Right lung (tissue), 5 donors: Measurements from ENCODE around the gene TTC39B. TPM values are rescaled to one million over a fixed set of nuclear protein-coding genes. Genes with fewer than 3 reads are reported as not detected.
A peak's percentile ranks its signal among the peaks of the same experiment; 100 is the strongest.

Source experiments
- DNase-seq, 2 donors: peaks; one replicate each; pipeline ENCODE4 v3.0.0-alpha.2; 2013
- polyA plus RNA-seq, 5 donors: library from polyadenylated mRNA; unstranded; fragments of 120-200 nt; gene quantifications; one replicate each; pipeline versions ENCODE4 v1.2.1 to v1.2.3, GENCODE V29; 2013; ENCODE audit warnings: inconsistent platforms in 1 of 5, low replicate concordance in 1 of 5; ENCODE audit not compliant: insufficient read length in 5 of 5, insufficient read depth in 1 of 5

The TTC39B gene
- polyA plus RNA-seq, 5 donors: 6.9 to 13.0 (median 12.3) TPM

DNA sequence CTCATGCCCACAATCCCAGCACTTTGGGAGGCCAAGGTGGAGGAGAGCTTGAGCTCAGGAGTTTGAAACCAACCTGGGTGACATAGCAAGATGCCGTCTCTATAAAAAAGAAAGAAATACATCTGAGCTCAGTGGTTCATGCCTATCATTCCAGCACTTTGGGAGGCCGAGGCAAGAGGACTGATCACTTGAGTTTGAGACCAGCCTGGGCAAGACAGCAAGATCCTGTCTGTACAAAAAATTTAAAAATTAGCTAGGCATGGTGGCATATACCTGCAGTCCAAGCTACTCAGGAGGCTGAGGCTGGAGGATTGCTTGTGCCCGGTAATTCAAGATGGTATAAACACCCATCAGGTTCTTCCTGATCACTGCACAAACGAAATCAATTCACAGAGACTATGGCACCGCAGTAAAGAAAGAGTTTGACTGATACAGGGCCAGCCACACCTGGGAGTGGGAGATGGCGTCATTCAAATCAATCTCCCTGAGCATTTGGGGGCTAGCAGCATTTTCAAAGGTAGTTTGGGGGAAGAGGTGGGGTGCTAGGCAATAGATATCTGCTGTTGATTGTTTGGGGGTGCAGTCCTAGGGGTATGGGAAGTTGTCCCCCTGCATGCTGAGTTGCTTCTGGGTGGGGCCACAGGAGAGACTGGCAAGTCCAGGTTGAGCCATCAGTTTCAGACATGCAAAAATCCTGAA lies 169.2 kb downstream of the TTC39B start:
- no peak for DNase-seq

DNA sequence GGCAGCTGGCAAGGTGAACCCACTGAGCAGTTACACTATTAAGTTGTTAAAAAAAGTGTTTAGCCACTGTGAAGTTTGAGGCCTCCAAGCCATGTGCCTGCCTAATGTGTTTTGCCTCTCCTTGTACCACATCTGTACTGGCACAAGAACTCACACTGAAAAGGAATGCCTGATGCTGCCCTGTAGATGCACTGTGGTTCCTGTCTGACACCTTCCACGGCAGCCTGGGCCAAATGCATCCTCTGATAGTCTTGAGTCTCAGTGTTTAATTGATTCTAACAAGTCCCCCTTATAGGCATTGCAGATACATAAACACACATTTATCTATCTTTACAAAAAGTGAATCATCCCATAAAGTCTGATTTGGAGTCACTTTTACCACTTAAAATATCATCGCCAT lies 169.9 kb downstream of the TTC39B start:
- DNase-seq: no peak

DNA sequence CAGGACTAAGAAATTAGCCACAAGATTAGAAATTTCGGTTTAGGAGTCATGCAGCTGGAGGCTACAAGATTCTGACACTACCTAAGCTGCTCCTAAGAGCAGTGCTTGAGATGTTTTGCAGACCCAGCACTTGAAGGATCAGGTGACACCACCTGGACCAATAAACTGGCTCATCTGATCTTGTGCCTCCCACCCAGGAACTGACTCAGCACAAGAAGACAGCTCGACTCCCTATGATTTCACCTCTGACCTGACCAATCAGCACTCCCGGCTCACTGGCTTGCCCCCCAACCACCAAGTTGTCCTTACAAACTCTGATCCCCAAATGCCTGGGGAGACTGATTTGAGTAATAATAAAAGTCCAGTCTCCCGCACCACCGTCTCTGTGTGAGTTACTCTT lies 170.4 kb downstream of the TTC39B start:
- DNase-seq: no peak

DNA sequence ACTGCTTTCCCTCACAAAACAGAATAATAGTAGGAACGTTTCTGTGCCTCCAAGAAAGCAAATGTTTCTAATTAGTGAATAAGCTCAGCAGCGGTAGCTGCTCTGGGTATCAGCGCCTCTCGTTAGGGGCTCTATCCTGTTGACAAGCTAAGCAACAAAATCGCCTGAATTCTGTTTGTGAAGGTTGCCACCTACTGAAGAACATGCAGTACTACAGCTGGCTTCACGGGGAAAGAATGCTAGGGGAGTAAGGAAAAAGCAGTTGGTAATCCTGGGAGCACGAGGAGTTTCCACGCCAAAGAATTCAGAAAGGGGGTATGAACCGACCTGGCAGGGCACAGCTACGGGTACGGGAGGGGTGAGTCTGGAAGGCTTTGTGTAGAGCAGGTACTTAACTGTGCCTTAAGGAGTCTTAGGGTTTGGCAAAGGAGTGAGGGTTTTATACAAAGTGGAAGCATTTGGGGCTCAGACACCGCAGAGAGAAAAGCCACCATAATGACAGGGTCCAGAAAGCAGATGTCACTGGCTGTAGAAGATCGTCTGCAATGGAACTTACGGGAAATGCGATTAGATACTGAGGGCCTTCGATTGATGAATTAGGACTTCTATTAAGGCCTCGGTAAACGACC lies 171.7 kb downstream of the TTC39B start:
- DNase-seq: peak; percentile 71 to 82

DNA sequence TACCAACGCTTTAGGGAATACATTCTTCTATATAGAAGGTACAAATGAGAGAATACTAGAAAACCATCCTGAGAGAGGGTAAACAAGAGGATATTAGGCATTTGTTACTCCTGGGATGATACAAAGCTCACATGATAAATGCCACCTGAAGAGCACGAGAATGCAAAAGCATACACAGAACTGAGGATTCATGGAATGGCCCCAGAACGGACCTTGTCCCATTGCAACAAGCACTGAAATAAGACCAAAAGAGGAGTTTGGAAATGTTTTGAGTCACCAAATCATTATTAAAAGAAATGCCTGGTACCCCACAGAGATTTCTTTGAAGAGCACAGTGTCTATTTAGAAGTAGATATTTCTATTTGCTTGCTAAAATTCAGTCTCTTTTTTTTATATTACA lies 173.5 kb downstream of the TTC39B start:
- DNase-seq: no peak

DNA sequence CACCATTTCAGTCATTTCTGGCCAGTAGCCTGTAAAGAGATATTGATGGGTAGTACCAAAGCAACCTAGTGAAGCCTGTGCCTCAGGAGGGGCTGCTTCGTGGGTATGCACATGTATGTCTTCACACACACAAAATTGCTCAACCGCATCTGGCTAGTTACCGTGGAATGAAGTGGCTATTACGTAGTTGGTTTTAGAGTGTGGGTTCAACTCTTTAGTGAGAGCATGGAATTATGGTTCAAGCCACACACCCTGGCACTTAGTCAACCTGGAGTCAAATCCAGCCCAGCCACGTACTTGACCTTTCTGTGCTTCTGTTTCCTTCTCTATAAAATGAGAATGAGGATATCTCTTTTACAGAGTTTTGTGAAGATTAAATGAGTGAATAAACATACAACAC lies 174.9 kb downstream of the TTC39B start:
- peak in 1 of 2 donors; percentile 38 for DNase-seq

DNA sequence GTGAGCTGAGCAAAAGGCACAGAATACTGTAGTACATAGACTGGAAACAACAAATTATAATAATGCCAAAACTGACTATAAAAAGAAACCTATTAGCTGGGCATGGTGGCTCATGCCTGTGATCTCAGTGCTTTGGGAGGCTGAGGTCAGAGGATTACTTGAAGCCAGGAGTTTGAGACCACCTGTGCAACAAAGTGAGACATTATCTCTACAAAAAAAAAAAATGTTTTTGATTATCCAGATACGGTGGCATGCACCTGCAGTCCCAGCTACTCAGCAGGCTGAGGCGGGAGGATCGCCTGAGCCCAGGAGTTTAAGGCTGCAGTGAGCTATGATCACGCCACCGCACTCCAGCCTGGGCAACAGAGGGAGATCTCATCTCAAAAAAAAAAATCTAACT lies 175.9 kb downstream of the TTC39B start:
- DNase-seq: no peak

DNA sequence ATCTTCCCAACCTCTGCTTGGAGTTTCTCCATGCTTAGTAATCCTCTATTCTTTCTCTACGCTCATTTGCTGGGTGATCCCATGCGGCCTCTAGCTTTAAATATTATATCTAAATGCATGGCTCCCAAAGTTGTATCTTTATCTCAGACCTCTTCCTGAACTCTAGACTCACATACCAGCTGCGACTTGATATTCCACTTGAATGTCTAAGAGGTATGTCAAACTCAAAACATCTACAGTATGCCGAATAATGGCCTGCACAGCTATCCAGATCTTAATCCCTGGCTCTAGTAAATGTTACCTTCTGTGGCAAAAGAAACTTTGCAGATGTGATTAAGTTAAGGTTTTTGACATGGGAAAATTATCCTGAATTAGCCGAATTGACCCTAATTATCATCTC lies 179.2 kb downstream of the TTC39B start:
- no peak for DNase-seq

DNA sequence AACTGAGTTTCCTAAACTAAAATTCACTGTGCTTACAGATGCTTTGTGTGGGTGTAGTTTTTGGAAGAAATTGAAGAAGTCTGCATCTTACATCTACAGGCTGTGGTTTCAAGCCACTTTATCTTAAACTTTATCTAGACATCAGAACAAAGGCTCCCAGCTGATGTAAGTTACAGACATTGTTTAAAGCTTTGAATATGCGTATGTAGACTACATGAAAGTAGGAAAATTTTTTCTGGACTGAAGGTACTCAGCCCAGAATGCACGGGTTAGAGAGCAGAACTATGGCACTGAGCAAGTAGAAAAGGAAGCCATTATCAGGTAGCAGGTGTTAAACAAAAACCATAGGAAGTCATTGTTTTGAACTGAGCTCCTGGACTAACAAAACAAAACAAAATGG lies 185.4 kb downstream of the TTC39B start:
- DNase-seq: no peak

DNA sequence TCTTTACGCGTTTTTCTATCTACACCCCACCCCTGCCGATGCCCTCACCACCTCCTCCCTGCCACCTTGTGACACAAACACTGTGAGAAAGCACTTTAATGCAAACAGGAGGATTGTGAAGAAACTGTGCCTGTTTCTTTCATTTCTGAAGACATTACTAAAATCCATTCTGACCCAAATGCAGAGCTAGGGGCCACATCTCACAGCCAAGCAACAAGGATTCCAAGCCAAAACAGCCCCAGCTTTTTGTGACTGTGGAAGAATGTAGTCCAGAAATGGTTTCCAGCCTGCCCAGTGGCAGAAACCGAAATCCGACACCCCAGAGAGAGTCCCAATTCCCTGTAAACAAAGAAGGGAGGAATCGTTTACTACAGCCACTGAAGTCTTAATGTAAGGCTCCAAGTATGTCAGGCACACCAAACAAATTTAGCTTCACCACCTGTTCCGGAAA lies 190.9 kb downstream of the TTC39B start:
- peak; percentile 25 to 28 for DNase-seq

DNA sequence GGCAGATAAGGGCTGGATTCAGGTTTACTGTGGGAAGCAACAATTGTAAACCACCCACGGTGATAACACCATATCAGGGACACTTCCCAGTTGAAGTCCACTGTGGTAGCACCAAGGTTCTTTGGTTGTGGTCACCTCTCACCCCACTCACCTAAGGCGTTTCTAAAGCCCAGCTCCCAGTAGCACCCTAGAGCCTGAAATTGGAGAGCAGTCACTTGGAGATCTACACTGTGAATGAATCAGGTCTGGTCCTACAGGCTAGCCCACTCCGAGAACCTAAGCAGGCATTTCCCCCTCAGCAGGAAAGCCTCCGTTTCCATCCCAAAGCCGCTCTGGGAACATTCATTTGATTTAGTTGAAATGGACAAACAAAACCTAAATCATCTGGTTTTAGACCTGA lies 191.3 kb downstream of the TTC39B start:
- DNase-seq: no peak

DNA sequence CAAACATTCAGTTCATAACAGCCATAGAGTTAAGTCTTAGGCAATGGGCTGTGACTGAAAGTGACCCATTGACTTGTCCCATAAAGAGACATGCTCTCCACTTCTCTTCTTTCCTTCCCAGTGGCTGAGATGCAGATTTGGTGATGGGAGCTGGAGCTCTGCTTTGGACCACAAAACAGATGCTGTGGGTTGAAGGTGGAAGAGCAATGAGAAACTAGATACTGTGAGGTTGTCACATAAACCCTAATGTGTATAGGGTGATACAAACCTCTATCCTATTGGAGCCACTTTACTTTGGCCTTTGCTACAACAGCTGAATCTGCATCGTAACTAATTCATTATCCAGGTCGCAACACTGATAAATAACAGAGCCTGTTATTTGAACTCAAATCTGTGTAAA lies 192.0 kb downstream of the TTC39B start:
- no peak for DNase-seq

Other genes with a start within 250 kb of the TTC39B start
- 10 to 100 TPM; 41.8 to 77.9 (median 64.7) TPM for gene SNAPC3, start 115.7 kb upstream of the TTC39B start, polyA plus RNA-seq
- 100 to 1,000 TPM; 125 to 219 (median 199) TPM for gene PSIP1, start 203.8 kb upstream of the TTC39B start, polyA plus RNA-seq
- gene CCDC171, start 245.8 kb upstream of the TTC39B start, polyA plus RNA-seq: 10 to 100 TPM in 2 of 5 donors, 1 to 10 TPM in 3; 7.7 to 12.5 (median 9.9) TPM